Right lobe of liver (tissue), 4 donors: Measurements from ENCODE around the gene MPZL2.

Source experiments
- POLR2A ChIP-seq: fragments of 450-650 bp; IDR thresholded peaks from one replicate; pipeline ENCODE4 v1.6.1; 2017; ENCODE audit warnings: antibody characterized with exemption, mild to moderate bottlenecking
- TF ChIP-seq, protein P1 (sequence below), 4 donors: fragments of 200-600 bp in 3 of 4; fragments of 450-650 bp in 1 of 4; IDR thresholded peaks; one replicate each; pipeline versions ENCODE4 v1.5.1 to v1.8.0; 2016 to 2022; ENCODE audit warnings: antibody characterized with exemption in 4 of 4, mild to moderate bottlenecking in 2 of 4
- donor health status: DM: no; HTN: no; CAD: no.
- donor health status: DM: no; HTN: no; CAD: no.
- donor health status: DM: no; HTN: yes; CAD: no.

GRCh38 chr11:118264569-118265465 lies 720 bp upstream of the MPZL2 start:
- TF ChIP-seq, protein P1, sequence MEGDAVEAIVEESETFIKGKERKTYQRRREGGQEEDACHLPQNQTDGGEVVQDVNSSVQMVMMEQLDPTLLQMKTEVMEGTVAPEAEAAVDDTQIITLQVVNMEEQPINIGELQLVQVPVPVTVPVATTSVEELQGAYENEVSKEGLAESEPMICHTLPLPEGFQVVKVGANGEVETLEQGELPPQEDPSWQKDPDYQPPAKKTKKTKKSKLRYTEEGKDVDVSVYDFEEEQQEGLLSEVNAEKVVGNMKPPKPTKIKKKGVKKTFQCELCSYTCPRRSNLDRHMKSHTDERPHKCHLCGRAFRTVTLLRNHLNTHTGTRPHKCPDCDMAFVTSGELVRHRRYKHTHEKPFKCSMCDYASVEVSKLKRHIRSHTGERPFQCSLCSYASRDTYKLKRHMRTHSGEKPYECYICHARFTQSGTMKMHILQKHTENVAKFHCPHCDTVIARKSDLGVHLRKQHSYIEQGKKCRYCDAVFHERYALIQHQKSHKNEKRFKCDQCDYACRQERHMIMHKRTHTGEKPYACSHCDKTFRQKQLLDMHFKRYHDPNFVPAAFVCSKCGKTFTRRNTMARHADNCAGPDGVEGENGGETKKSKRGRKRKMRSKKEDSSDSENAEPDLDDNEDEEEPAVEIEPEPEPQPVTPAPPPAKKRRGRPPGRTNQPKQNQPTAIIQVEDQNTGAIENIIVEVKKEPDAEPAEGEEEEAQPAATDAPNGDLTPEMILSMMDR (IDR thresholded peaks at IDR 0.05) = no peak
- no peak for TF ChIP-seq POLR2A
